ENCODE results near the gene CD58. TPM values are rescaled to one million over a fixed set of nuclear protein-coding genes. Genes with fewer than 3 reads are reported as not detected.

The CD58 gene
- total RNA-seq, 3 donors from 2014 or later, result 19.3 to 31.9 (median 31.0) TPM

DNA sequence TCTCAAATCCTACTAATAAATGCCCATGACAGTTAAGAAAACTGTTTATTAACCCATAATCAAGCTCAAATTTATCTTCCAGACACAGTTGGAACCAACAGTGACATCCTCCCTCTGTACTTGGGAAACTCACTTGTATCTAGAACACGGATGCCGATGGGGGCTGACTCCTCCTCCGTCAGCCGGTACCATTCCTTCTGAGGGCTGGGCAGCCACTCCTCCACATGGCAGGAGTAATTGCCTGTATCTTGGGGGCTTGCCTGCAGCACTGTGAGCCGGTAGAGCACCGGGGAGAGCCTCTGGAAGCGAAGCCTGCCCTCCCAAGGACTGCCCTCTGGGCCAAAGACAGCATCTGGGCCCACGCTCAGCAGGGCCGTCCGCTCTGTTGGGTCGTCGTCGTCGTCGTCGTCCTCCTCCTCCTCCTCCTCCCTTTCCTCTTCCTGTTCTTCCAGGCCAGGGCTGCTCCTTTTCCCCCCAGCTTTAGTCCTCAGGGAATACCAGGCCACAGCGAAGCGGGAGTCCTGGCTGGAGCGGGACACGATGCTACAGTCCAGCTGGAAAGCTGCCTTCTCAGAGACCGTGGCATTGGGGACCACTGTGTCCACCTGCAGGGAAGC lies 8.5 kb upstream of the CD58 start:
- no peaks in the 10 kb centered on the region for H3K4me1 ChIP-seq (ENCODE audit: low read depth)
- no peaks in the 10 kb centered on the region for H3K9me3 ChIP-seq
- H3K36me3 ChIP-seq (ENCODE audit: low read depth), result no peaks in the 10 kb centered on the region
- no peak overlapping the region for H3K4me3 ChIP-seq
- DNase-seq, result no peak
- intact Hi-C loops (cut with DNase I, micrococcal nuclease), result loop anchor here in 1 of 2 donors (10.0 kb wide), 1 partner anchor 485 kb away; the partner anchor contains the start of gene TTF2
- no peak for ATAC-seq
- TF ChIP-seq, protein P1, sequence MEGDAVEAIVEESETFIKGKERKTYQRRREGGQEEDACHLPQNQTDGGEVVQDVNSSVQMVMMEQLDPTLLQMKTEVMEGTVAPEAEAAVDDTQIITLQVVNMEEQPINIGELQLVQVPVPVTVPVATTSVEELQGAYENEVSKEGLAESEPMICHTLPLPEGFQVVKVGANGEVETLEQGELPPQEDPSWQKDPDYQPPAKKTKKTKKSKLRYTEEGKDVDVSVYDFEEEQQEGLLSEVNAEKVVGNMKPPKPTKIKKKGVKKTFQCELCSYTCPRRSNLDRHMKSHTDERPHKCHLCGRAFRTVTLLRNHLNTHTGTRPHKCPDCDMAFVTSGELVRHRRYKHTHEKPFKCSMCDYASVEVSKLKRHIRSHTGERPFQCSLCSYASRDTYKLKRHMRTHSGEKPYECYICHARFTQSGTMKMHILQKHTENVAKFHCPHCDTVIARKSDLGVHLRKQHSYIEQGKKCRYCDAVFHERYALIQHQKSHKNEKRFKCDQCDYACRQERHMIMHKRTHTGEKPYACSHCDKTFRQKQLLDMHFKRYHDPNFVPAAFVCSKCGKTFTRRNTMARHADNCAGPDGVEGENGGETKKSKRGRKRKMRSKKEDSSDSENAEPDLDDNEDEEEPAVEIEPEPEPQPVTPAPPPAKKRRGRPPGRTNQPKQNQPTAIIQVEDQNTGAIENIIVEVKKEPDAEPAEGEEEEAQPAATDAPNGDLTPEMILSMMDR (IDR thresholded peaks at IDR 0.05), result no peak

GRCh38 chr1:116578581-116578980 lies 7.8 kb upstream of the CD58 start:
- Histone ChIP-seq H3K4me3 (no peak overlapping the region), H3K36me3 (ENCODE audit: low read depth) (no peaks in the 10 kb centered on the region), H3K9me3 (no peaks in the 10 kb centered on the region), H3K4me1 (ENCODE audit: low read depth) (no peaks in the 10 kb centered on the region)
- DNase-seq, result no peak
- TF ChIP-seq, protein P1 (IDR thresholded peaks at IDR 0.05), result no peak
- ATAC-seq, result no peak
- intact Hi-C loops (cut with DNase I, micrococcal nuclease), result loop anchor here in 1 of 2 donors (10.0 kb wide), 1 partner anchor 486 kb away; the partner anchor contains the start of gene TTF2

- Histone ChIP-seq H3K9me3 (no peaks in the 10 kb centered on the region), H3K36me3 (ENCODE audit: low read depth) (no peaks in the 10 kb centered on the region), H3K4me3 (no peak overlapping the region), H3K4me1 (ENCODE audit: low read depth) (no peaks in the 10 kb centered on the region)
- TF ChIP-seq, protein P1 (IDR thresholded peaks at IDR 0.05), result no peak
- ATAC-seq (no peak), DNase-seq (no peak)
- intact Hi-C loops (cut with DNase I, micrococcal nuclease), result loop anchor here in 1 of 2 donors (10.0 kb wide), 1 partner anchor 487 kb away; the partner anchor contains the start of gene TTF2
Observed at GRCh38 chr1:116577759-116578314, 7.0 kb upstream of the CD58 start.

- no peak for ATAC-seq
Observed at GRCh38 chr1:116574581-116575291, 3.9 kb upstream of the CD58 start.

DNA sequence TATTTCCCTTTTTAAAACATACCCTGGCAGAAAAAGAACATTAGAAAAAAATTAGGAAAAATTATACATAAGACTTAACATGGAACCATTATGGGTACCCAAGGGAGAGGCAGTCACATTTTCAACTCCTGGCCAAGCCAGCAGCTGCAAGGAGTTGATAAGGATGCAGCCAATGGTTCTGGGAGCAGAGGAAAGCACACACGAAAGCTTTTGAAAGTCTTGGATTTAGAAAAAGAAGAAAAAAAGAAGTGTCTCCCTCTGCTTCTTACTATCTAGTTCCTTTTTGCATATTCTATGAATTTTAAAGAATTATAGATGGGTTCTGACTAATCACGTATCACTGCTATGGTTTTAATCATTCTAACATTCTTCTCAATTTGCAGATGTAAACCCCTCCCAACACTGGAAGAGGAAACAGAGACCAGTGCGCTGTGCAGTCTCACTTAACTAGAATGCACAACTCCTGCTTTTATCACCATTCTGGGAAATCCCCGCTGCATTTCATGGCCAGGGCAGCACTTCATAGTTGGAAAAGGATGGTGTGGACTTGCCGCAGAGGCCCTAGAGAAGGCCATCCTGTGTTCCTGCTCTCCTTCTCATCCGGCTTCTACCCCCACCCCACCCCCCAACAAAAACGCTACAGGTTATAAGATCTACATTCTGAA lies 2.7 kb upstream of the CD58 start:
- TF ChIP-seq, protein P1 (IDR thresholded peaks at IDR 0.05), result no peak
- Histone ChIP-seq H3K9me3 (no peaks in the 10 kb centered on the region), H3K4me1 (ENCODE audit: low read depth) (peaks cover 13% of the 10 kb centered on the region), H3K36me3 (ENCODE audit: low read depth) (no peaks in the 10 kb centered on the region), H3K4me3 (no peak overlapping the region)
- intact Hi-C loops (cut with DNase I, micrococcal nuclease), result loop anchor here in 1 of 2 donors (10.0 kb wide), 1 partner anchor 491 kb away; the partner anchor contains the start of gene TTF2
- ATAC-seq (no peak), DNase-seq (no peak)

More at GRCh38 chr1:116574581-116575291, 3.9 kb upstream of the CD58 start:
- peaks cover 8% of the 10 kb centered on the region for H3K4me1 ChIP-seq (ENCODE audit: low read depth)
- intact Hi-C loops (cut with DNase I, micrococcal nuclease), result loop anchor here in 1 of 2 donors (10.0 kb wide), 1 partner anchor 490 kb away; the partner anchor contains the start of gene TTF2
- H3K36me3 ChIP-seq (ENCODE audit: low read depth), result no peaks in the 10 kb centered on the region
- peak in 2 of 3 donors; percentile 63 to 77 for DNase-seq
- no peak overlapping the region for H3K4me3 ChIP-seq
- no peaks in the 10 kb centered on the region for H3K9me3 ChIP-seq
- TF ChIP-seq, protein P1 (IDR thresholded peaks at IDR 0.05), result peak; percentile 75
